ENCODE data around the gene TMBIM6. TPM values are rescaled to one million over a fixed set of nuclear protein-coding genes. Genes with fewer than 3 reads are reported as not detected.

The TMBIM6 gene
- total RNA-seq, 1 experiment from 2014 or later: 402 TPM

DNA sequence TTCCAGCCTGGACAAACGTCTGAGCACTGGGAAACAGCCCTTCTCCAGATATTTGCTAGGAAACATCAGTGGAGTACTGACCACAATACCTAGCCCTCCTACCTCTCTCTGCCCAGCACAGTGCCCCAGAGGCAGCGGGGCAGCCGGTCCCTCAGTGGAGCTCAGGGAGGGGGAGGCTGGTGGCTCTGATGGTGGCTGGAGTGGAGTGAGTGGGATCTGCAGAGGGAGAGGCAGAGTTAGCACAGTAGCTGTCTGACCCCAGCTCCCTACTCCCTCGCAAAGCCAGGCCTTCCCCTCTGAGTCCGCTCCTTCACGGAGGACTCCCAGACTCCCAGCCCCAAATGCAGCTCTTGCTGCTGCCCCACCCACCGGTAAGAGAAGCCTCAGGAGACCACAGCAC, 56.9 kb downstream of the TMBIM6 start:
- H3K9me3 ChIP-seq (ENCODE audit: low read length): no peaks in the 10 kb centered on the region
- H3K79me2 ChIP-seq (ENCODE audit: low read length): no peaks in the 10 kb centered on the region
- no peaks in the 10 kb centered on the region for H3K27me3 ChIP-seq (ENCODE audit: low read length)
- no TSS peak for BruUV-seq (replicated peaks)
- H3K4me2 ChIP-seq (ENCODE audit: low read length): no peak overlapping the region
- H3K9me2 ChIP-seq (replicated peaks; ENCODE audit: low read length): no peaks in the 10 kb centered on the region
- no peak overlapping the region for H3K27ac ChIP-seq (ENCODE audit: low read length)
- ChIA-PET POLR2A (ENCODE audit: unreplicated experiment) (no interaction called here), CTCF (interaction anchor here (0.7 kb wide), 1 partner anchor 41 kb away, joined by 3 read pairs; no protein-coding TSS in a partner anchor)
- H3K36me3 ChIP-seq (ENCODE audit: low read depth, low read length): no peaks in the 10 kb centered on the region
- H3K4me3 ChIP-seq (ENCODE audit: low read length): no peak overlapping the region
- DNase-seq: no peak
- ATAC-seq: no peak
- H3K4me1 ChIP-seq (ENCODE audit: insufficient read depth, low read length): no peaks in the 10 kb centered on the region
- no peak overlapping the region for H3K9ac ChIP-seq (ENCODE audit: low read length)
- intact Hi-C loops (cut with micrococcal nuclease): no loop called here
- H3F3A ChIP-seq (ENCODE audit: low read length, unreplicated experiment): no peaks in the 10 kb centered on the region
- H4K20me1 ChIP-seq (ENCODE audit: low read length): no peaks in the 10 kb centered on the region
- no peak overlapping the region for H2AFZ ChIP-seq (ENCODE audit: low read length)
- TF ChIP-seq EZH2phosphoT487 (IDR thresholded peaks at IDR 0.05; ENCODE audit: borderline replicate concordance, low read length) (no peak), EZH2 (IDR thresholded peaks at IDR 0.05; ENCODE audit: low read length, unreplicated experiment) (no peak)
- TF ChIP-seq, protein P1, sequence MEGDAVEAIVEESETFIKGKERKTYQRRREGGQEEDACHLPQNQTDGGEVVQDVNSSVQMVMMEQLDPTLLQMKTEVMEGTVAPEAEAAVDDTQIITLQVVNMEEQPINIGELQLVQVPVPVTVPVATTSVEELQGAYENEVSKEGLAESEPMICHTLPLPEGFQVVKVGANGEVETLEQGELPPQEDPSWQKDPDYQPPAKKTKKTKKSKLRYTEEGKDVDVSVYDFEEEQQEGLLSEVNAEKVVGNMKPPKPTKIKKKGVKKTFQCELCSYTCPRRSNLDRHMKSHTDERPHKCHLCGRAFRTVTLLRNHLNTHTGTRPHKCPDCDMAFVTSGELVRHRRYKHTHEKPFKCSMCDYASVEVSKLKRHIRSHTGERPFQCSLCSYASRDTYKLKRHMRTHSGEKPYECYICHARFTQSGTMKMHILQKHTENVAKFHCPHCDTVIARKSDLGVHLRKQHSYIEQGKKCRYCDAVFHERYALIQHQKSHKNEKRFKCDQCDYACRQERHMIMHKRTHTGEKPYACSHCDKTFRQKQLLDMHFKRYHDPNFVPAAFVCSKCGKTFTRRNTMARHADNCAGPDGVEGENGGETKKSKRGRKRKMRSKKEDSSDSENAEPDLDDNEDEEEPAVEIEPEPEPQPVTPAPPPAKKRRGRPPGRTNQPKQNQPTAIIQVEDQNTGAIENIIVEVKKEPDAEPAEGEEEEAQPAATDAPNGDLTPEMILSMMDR (conservative IDR thresholded peaks at IDR 0.05; ENCODE audit: low read depth, low read length): no peak

GRCh38 chr12:49798934-49799333, 57.6 kb downstream of the TMBIM6 start:
- Histone ChIP-seq H3K27me3 (ENCODE audit: low read length) (no peaks in the 10 kb centered on the region), H3K9me3 (ENCODE audit: low read length) (no peaks in the 10 kb centered on the region), H3F3A (ENCODE audit: low read length, unreplicated experiment) (no peaks in the 10 kb centered on the region), H3K79me2 (ENCODE audit: low read length) (no peaks in the 10 kb centered on the region), H3K4me3 (ENCODE audit: low read length) (no peak overlapping the region), H4K20me1 (ENCODE audit: low read length) (no peaks in the 10 kb centered on the region), H3K4me1 (ENCODE audit: insufficient read depth, low read length) (no peaks in the 10 kb centered on the region), H2AFZ (ENCODE audit: low read length) (no peak overlapping the region), H3K9ac (ENCODE audit: low read length) (no peak overlapping the region), H3K9me2 (replicated peaks; ENCODE audit: low read length) (no peaks in the 10 kb centered on the region), H3K27ac (ENCODE audit: low read length) (no peak overlapping the region), H3K4me2 (ENCODE audit: low read length) (no peak overlapping the region), H3K36me3 (ENCODE audit: low read depth, low read length) (no peaks in the 10 kb centered on the region)
- intact Hi-C loops (cut with micrococcal nuclease): no loop called here
- ATAC-seq (no peak), DNase-seq (no peak)
- ChIA-PET CTCF (no interaction called here), POLR2A (ENCODE audit: unreplicated experiment) (no interaction called here)
- TF ChIP-seq EZH2phosphoT487 (IDR thresholded peaks at IDR 0.05; ENCODE audit: borderline replicate concordance, low read length) (no peak), EZH2 (IDR thresholded peaks at IDR 0.05; ENCODE audit: low read length, unreplicated experiment) (no peak)
- TF ChIP-seq, protein P1 (conservative IDR thresholded peaks at IDR 0.05; ENCODE audit: low read depth, low read length): no peak
- BruUV-seq (replicated peaks): no TSS peak

- ChIA-PET POLR2A (ENCODE audit: unreplicated experiment) (interaction anchor here (0.6 kb wide), 1 partner anchor 1025 kb away, joined by 6 read pairs; no protein-coding TSS in a partner anchor), CTCF (no interaction called here)
- TF ChIP-seq EZH2phosphoT487 (IDR thresholded peaks at IDR 0.05; ENCODE audit: borderline replicate concordance, low read length) (no peak), EZH2 (IDR thresholded peaks at IDR 0.05; ENCODE audit: low read length, unreplicated experiment) (no peak)
- TF ChIP-seq, protein P1 (conservative IDR thresholded peaks at IDR 0.05; ENCODE audit: low read depth, low read length): no peak
- BruUV-seq (replicated peaks): no TSS peak
- Histone ChIP-seq H3K9ac (ENCODE audit: low read length) (no peak overlapping the region), H3K4me3 (ENCODE audit: low read length) (no peak overlapping the region), H3K27ac (ENCODE audit: low read length) (no peak overlapping the region), H2AFZ (ENCODE audit: low read length) (no peak overlapping the region), H3K4me1 (ENCODE audit: insufficient read depth, low read length) (no peaks in the 10 kb centered on the region), H3K36me3 (ENCODE audit: low read depth, low read length) (no peaks in the 10 kb centered on the region), H3K27me3 (ENCODE audit: low read length) (no peaks in the 10 kb centered on the region), H3K9me3 (ENCODE audit: low read length) (no peaks in the 10 kb centered on the region), H3K79me2 (ENCODE audit: low read length) (no peaks in the 10 kb centered on the region), H3F3A (ENCODE audit: low read length, unreplicated experiment) (no peaks in the 10 kb centered on the region), H4K20me1 (ENCODE audit: low read length) (no peaks in the 10 kb centered on the region), H3K9me2 (replicated peaks; ENCODE audit: low read length) (no peaks in the 10 kb centered on the region), H3K4me2 (ENCODE audit: low read length) (no peak overlapping the region)
- DNase-seq (no peak), ATAC-seq (no peak)
- intact Hi-C loops (cut with micrococcal nuclease): no loop called here
Observed at GRCh38 chr12:49800421-49801140, 59.2 kb downstream of the TMBIM6 start.

Measured in PC-3 (cell line).